SIG-M5 treated with dmso at 0.1 percent for 504 hours (cell line): Measurements from ENCODE around the gene ST8SIA1.
"Not testable (repeated sequence)": the region's sequence is repeated elsewhere in the genome, so short reads cannot be mapped to it uniquely, and the experiment has no call there.

Experiments
- DNase-seq: peaks from one replicate; lab custom pipeline; 2025; ENCODE audit not compliant: unreplicated experiment; lab: John Stamatoyannopoulos, UW

The ST8SIA1 gene, protein sequence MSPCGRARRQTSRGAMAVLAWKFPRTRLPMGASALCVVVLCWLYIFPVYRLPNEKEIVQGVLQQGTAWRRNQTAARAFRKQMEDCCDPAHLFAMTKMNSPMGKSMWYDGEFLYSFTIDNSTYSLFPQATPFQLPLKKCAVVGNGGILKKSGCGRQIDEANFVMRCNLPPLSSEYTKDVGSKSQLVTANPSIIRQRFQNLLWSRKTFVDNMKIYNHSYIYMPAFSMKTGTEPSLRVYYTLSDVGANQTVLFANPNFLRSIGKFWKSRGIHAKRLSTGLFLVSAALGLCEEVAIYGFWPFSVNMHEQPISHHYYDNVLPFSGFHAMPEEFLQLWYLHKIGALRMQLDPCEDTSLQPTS

DNA sequence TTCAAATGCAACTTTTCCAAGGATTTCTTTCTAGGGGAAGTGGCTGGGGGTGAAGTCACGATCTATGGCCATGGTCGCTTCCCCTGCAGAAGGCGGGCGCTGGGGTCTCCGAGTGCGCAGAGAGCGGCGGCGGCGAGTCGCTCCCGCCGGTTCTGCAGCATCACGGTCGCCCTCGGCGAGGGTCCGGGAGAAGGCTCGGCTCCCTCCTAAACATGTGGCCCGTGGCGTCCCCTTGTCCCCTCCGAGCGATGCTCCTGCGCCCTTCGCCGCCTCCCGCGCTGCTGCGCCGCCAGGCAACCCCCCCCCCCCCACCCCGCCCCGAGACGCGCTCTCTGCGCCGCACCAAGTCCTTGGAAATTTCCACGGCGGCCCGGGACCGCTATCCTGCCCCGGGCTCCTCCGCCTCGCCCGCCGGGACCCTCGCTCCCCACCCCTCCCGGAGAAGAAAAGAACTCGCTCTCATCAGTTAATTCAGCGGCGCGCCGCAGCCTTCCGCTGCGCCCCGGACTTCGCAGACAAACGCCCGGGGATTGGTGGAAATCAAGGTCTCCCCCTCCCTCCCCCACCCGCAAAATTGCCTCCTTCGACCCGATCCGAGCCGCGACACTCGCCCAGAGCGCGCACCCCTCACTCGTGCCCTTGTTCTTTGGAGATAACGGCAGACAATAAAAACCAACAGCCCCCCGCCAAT, at the start of gene ST8SIA1:
Gene ST8SIA1 (minus strand): TSS at position 298 of the 691 bp plus-strand sequence. CDS start 475 bp downstream, outside the sequence.
- DNase-seq: no peak

GRCh38 chr12:22380031-22380430, 45.5 kb upstream of the ST8SIA1 start:
- DNase-seq: no peak

DNA sequence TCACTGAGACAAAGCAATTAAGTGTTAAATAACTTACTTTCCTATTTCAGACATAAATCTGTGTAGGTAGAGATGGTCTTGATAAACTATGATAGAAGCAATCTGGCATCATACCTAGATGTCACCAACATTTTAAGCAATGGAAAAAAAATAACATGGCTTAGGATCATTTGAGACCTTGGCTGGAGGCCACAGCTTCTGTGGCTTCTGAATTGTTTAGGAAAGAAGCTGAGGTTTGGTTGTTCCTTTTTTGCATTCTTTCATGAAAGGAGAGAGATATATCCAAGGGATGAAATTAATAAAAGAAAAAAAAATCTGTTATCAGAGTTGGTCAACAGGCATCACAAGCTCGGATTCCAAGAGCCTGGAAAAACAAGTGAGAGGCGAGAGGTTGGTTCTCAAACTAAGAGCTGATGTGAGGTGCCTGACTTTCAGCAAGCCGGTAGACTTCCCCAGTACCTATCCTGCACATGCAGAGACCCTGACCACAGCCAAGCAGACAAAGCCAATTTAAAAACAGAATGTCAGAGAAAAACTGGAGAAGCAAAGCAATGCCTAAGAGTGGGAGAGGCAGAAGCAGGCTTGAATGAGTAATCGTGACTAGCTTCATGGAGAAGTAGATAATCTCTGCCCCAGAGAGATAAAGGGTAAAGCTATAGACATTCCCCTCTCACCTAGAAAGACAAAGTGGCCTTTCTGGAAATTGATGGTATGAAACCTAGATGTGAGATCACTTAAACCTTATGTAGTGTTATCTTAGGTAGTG, 43.4 kb upstream of the ST8SIA1 start:
- no peak for DNase-seq

- DNase-seq: not testable (repeated sequence)
These were observed 42.2 kb upstream of the ST8SIA1 start for GRCh38 chr12:22376596-22377150.

GRCh38 chr12:22374508-22374907, 40.0 kb upstream of the ST8SIA1 start:
- peak; percentile 65 for DNase-seq

GRCh38 chr12:22372277-22372837, 37.9 kb upstream of the ST8SIA1 start:
- no peak for DNase-seq

DNA sequence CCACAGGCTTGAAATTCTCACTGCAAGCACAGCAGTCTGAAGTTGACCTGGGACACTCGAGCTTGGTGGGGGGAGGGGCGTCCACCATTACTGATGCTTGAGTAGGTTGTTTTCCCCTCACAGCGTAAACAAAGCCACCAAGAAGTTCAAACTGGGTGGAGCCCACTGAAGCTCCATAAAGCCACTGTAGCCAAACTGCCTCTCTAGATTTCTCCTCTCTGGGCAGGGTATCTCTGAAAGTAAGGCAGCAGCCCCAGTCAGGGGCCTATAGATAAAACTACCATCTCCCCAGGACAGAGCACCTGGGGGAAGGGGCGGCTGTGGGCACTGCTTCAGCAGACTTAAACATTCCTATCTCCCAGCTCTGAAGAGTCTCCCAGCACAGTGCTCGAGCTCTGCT, 31.7 kb upstream of the ST8SIA1 start:
- DNase-seq: no peak

DNA sequence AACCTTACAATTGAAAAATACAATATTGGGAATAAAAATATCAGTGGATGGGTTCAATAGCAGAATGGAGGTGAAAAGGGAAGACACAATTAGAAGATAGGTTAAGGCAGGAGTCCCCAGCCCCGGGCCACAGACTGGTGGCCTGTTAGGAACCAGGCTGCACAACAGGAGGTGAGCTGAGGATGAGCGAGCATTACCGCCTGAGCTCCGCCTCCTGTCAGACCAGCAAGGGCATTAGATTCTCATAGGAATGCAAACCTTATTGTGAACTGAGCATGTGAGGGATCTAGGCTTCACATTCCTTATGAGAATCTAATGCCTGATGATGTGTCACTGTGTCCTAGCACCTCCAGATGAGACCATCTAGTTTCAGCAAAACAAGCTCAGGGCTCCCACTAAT, 27.3 kb upstream of the ST8SIA1 start:
- no peak for DNase-seq

DNA sequence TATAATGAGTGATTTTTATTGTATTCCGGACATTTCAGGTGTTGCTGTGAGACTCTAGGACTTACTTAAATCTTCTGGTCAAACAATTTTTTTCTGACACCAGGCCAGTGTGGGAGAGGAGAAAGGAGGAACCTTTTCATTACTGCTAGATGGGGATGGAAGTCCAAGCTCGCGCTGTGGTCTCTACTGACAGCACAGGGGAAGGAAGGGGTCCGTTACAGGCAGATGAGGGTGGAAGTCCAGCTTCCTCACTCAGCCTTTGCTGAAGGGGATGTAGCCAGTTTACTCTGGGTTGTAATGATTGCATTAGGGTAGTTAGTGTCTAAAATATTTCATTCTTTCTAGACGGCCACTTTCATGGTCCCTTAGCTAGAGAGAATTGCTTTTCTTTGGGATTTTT, 26.3 kb upstream of the ST8SIA1 start:
- no peak for DNase-seq

- DNase-seq: no peak
These were observed 23.0 kb upstream of the ST8SIA1 start for GRCh38 chr12:22357531-22357930.

GRCh38 chr12:22356231-22356630, 21.7 kb upstream of the ST8SIA1 start:
- no peak for DNase-seq

DNA sequence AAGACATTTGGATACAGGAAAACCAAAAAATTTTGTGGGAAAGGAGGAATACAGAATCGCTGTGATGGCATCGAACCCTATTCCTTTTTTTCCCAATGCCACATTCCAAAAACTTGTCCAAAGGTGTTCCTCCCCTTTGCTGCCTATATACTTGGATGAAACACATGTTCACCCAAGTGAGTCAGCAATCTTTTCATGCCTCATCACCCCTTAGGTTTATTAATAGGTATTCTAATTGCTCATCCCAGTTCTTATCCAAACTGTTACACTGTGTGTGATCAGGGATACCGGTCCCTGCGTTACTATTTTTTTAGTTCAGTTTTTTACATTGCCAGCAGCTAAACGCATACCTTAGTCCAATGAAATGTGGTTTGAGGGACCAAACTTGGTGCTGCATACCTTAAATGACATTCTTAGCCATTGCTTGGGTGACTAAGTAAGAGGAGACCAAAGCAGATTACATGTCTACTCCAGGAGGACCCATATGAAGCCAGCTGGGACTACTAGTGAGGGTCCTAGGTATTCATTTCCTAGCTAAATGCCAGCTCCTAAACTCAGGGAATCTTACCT, 20.6 kb upstream of the ST8SIA1 start:
- no peak for DNase-seq

DNA sequence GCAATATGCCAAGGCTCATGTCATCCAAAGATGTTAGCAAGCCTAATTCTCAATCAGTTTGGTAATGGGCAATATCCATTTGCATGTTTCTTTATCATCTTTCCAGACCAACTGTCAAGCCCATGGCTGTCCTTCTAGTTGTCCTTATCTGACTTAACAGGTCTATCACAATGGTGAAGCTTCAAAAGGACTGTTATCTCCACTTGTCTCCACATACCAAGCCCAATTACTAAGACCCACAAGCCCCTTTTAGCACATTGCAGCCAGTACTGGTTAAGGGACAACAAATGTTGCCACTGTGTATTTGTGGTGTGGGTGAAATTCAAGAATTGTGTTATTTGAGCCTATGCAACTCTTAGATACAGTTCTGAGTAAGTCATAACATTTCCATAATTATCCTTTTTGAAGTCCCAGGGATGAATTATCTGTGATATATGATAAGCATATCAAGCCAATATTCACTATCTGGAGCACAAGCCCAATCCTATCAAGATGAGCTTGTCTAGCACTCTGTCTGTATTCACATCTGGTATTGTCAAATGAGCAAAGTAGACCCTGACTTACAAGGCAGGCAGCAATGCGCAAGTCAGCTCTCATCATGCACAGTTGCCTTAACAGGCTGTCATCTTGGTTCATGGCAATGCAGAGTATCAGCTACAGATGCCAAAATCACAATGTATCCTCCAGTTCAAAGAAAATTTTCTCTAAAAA, 19.3 kb upstream of the ST8SIA1 start:
- no peak for DNase-seq

DNA sequence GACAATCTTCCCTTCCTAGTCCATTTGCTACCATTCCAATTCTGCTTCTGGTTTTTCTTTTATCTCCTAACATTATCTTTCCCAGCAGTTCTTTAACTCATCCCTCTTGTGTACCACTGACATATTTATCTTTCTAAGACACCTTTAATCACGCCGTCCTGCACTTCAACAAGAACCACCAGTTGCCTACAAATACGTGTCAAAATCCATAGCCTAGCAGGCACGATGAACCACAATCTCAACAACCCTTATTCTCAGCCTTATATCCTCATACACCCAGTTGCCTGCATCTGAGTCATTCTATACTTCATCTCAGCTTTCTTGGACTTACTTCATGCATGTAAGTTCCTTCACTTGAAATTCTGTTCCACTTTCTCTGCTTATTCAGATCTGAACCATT, 16.4 kb upstream of the ST8SIA1 start:
- DNase-seq: no peak

GRCh38 chr12:22348208-22348607, 13.7 kb upstream of the ST8SIA1 start:
- DNase-seq: peak; percentile 65

- peak; percentile 95 for DNase-seq
These were observed 5.6 kb upstream of the ST8SIA1 start for GRCh38 chr12:22340143-22340542.

DNA sequence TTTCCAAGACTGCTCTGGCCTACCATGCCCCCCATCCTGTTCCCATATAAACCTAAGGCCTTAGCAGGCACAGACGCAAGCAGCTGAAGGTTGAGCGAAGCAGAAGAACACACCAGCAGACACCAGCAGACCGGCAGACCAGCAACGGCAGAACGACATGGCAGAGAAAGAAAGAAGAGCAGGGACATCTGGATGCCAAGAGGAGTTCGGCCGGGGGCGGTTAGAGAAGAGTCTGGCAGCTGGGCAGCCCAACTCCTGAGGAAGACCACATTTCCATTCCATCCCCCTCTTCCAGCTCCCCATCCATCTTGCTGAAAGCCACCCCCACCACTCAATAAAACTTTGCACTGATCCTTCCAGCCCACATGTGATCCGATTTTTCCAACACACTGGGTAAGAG, 5.2 kb upstream of the ST8SIA1 start:
- DNase-seq: no peak

DNA sequence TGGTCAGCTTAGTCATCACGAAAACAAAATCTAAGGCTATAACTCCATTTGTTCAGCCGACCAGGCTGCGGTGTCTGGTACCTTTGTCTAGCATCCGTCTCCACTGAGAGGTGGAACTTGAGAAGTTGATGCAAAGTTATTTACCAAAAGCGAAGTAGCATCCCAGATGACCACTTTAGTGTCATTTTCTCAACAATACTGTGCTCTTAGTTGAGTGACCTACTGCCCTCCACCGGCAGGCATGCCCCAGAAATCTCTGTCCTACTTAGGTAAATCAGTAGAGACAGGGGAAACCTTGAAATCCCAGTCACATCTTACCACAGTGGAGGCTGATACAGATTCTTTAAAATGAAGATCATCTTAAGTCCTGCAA, 1.3 kb upstream of the ST8SIA1 start:
- no peak for DNase-seq

DNA sequence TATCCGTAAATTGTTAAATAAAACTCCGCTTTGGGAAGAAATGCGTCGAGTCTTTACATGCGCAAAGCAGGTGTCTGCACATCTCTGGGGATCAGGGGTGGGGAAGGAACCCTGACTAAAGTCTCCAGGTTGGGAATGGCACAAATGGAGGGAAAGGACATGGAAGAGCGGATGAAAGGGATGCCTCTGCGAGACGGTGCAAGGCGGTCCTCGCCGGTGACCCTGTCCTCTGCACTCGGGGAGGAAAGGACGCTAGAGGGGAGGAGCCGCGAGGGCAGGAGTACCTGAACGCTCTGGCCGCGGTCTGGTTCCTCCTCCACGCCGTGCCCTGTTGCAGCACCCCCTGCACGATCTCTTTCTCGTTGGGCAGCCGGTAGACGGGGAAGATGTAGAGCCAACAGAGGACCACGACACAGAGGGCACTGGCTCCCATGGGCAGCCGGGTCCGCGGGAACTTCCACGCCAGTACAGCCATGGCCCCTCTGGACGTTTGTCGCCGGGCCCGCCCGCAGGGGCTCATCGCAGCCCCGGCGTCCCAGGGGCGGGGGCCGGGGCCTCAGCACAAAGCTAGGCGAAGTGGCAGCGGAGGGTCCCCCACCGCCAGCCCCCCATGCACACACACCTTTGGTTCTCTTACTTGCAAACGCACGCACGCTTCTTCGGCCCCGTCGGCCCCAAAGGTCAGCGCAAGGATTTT, 646 bp downstream of the ST8SIA1 start:
- DNase-seq: no peak
